BE2C (cell line): ENCODE measurements around the gene NUP160.
"Not testable (repeated sequence)": the region's sequence is repeated elsewhere in the genome, so short reads cannot be mapped to it uniquely, and the experiment has no call there.

Source experiments
- DNase-seq: peaks from one replicate; pipeline ENCODE4 v3.0.0-alpha.2; 2020
- H3K27me3 ChIP-seq: fragments of 250-450 bp; sonication (Bioruptor Pico); 2 replicates; pipeline ENCODE4 v1.5.1; 2020; ENCODE audit warnings: mild to moderate bottlenecking
- H3K36me3 ChIP-seq: fragments of 250-450 bp; sonication (Bioruptor Pico); 2 replicates; pipeline ENCODE4 v1.5.1; 2020; ENCODE audit warnings: mild to moderate bottlenecking
- H3K4me1 ChIP-seq: fragments of 250-450 bp; sonication (Bioruptor Pico); 2 replicates; pipeline ENCODE4 v1.5.1; 2020
- H3K4me3 ChIP-seq: 2 replicates; pipeline ENCODE4 v1.5.1; 2011; ENCODE audit warnings: low read depth, low read length
- H3K9me3 ChIP-seq: fragments of 250-450 bp; sonication (Bioruptor Pico); 2 replicates; pipeline ENCODE4 v1.5.1; 2020
- CTCF ChIP-seq: IDR thresholded peaks from 2 replicates; pipeline ENCODE4 v1.5.1; 2012; ENCODE audit warnings: mild to moderate bottlenecking, low read depth, low read length

Gene NUP160

DNA sequence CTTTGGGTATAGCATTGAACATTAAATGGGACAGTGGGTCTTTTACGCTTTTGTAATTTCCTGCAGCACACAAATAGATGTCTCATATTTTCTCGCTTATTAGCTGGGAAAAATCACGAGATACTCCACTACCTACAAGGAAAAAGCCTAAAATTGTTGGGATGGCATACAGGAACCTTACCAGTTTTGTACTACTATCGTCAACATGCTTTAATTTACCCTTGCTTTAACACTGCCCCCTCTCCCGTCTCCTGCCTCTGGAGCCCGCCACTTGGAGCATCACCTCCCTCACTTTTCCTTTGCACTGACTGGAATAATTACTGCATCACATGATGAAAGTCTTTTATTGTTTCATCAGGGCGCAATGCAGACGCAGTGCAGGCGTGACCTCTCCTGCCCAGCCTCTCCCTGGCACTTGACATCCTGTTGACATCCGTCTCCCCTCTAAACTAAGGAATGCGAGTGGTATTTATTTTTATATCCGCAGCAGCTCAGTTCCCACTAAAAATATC lies 80.0 kb downstream of the NUP160 start:
- DNase-seq: peak; percentile 40
- Histone ChIP-seq H3K27me3 (no peaks in the 10 kb centered on the region), H3K4me1 (no peaks in the 10 kb centered on the region), H3K36me3 (peaks cover 9% of the 10 kb centered on the region), H3K4me3 (peak overlapping the region; percentile 78), H3K9me3 (no peaks in the 10 kb centered on the region)
- TF ChIP-seq CTCF: no peak

- peak overlapping the region; percentile 67 for H3K4me3 ChIP-seq
- peak; percentile 12 for DNase-seq
- no peaks in the 10 kb centered on the region for H3K27me3 ChIP-seq
- H3K9me3 ChIP-seq: no peaks in the 10 kb centered on the region
- H3K36me3 ChIP-seq: peaks cover 12% of the 10 kb centered on the region
- no peaks in the 10 kb centered on the region for H3K4me1 ChIP-seq
- no peak for TF ChIP-seq CTCF
These were observed 81.5 kb downstream of the NUP160 start for GRCh38 chr11:47766509-47767227.

GRCh38 chr11:47765086-47765485 lies 83.1 kb downstream of the NUP160 start:
- Histone ChIP-seq H3K4me3 (peak overlapping the region; percentile 11; the same call in 1 of the 2 replicates), H3K36me3 (peaks cover 22% of the 10 kb centered on the region)

GRCh38 chr11:47759291-47759690 lies 88.9 kb downstream of the NUP160 start:
- H3K4me3 ChIP-seq, DNase-seq, H3K27me3 ChIP-seq, H3K9me3 ChIP-seq, H3K4me1 ChIP-seq: not testable (repeated sequence)
- peaks cover 42% of the 10 kb centered on the region for H3K36me3 ChIP-seq

More at GRCh38 chr11:47765086-47765485, 83.1 kb downstream of the NUP160 start:
- Histone ChIP-seq H3K4me1 (no peaks in the 10 kb centered on the region), H3K9me3 (no peaks in the 10 kb centered on the region), H3K27me3 (no peaks in the 10 kb centered on the region)
- TF ChIP-seq CTCF: no peak
- DNase-seq: no peak

DNA sequence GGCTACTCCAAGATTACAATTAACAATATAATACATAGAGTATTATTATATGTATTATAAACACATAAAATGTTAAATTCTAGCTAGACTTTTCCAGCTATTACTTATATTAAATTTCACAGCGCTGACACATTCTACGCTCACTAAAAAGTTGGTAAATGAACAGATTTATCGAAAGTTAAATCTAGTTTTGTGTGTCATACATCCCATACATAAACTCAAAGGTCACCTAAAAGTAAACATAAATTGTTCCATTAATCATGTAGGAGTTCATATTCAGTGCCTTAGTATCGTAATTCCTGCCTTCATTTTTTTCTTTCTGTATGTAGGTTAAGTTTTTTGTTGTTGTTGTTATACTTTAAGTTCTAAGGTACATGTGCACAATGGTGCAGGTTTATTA lies 91.9 kb downstream of the NUP160 start:
- no peak for TF ChIP-seq CTCF
- Histone ChIP-seq H3K4me1 (no peaks in the 10 kb centered on the region), H3K9me3 (no peaks in the 10 kb centered on the region), H3K27me3 (no peaks in the 10 kb centered on the region), H3K36me3 (peaks cover 43% of the 10 kb centered on the region), H3K4me3 (no peak overlapping the region)
- DNase-seq: no peak

DNA sequence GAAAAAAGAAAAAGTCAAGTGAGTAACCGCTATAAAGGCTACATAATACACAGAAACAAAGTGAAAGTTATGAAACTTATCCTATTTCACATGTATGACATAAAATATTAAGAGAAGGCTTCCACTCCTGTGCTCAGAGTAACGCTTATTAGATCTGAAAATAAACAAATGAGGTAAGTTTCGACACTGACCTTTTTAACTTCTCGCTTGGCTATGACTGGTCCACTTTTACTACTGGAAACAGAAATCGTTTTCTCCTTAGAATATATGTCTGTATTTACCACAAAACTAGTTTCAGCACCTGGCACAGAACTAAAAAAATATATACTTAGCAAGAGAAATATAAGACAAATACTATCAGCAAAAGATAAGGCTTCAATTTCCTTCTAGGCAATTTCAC lies 97.4 kb downstream of the NUP160 start:
- Histone ChIP-seq H3K9me3 (no peaks in the 10 kb centered on the region), H3K36me3 (peaks cover 46% of the 10 kb centered on the region)

GRCh38 chr11:47742494-47742893 lies 105.7 kb downstream of the NUP160 start:
- H3K4me3 ChIP-seq, H3K27me3 ChIP-seq, H3K9me3 ChIP-seq, H3K4me1 ChIP-seq, DNase-seq: not testable (repeated sequence)
- peaks cover 49% of the 10 kb centered on the region for H3K36me3 ChIP-seq

More for the DNA sequence above, 97.4 kb downstream of the NUP160 start:
- no peak overlapping the region for H3K4me3 ChIP-seq
- no peak for TF ChIP-seq CTCF
- no peaks in the 10 kb centered on the region for H3K27me3 ChIP-seq
- no peak for DNase-seq
- no peaks in the 10 kb centered on the region for H3K4me1 ChIP-seq

GRCh38 chr11:47737817-47738216 lies 110.3 kb downstream of the NUP160 start:
- H3K27me3 ChIP-seq, H3K4me1 ChIP-seq, H3K4me3 ChIP-seq, DNase-seq, H3K9me3 ChIP-seq: not testable (repeated sequence)
- H3K36me3 ChIP-seq: peaks cover 32% of the 10 kb centered on the region
